ENCODE data around the gene MTSS2.

GRCh38 chr16:70684146-70685060, 1.4 kb downstream of the MTSS2 start:
- TF ChIP-seq GLIS3 (CRISPR knock-in tag; IDR thresholded peaks at IDR 0.05) (no peak), ZFP3 (CRISPR knock-in tag; IDR thresholded peaks at IDR 0.05) (no peak), ESRRG (CRISPR knock-in tag; IDR thresholded peaks at IDR 0.05) (no peak), CREB5 (CRISPR knock-in tag; IDR thresholded peaks at IDR 0.05; ENCODE audit: low read depth) (no peak), TSHZ2 (CRISPR knock-in tag; IDR thresholded peaks at IDR 0.05) (no peak), ZNF8 (CRISPR knock-in tag; IDR thresholded peaks at IDR 0.05) (no peak)
- TF ChIP-seq, protein P1, sequence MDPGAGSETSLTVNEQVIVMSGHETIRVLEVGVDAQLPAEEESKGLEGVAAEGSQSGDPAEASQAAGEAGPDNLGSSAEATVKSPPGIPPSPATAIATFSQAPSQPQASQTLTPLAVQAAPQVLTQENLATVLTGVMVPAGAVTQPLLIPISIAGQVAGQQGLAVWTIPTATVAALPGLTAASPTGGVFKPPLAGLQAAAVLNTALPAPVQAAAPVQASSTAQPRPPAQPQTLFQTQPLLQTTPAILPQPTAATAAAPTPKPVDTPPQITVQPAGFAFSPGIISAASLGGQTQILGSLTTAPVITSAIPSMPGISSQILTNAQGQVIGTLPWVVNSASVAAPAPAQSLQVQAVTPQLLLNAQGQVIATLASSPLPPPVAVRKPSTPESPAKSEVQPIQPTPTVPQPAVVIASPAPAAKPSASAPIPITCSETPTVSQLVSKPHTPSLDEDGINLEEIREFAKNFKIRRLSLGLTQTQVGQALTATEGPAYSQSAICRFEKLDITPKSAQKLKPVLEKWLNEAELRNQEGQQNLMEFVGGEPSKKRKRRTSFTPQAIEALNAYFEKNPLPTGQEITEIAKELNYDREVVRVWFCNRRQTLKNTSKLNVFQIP (CRISPR knock-in tag; IDR thresholded peaks at IDR 0.05; ENCODE audit: borderline replicate concordance, low read depth): no peak
- TF ChIP-seq, protein P2, sequence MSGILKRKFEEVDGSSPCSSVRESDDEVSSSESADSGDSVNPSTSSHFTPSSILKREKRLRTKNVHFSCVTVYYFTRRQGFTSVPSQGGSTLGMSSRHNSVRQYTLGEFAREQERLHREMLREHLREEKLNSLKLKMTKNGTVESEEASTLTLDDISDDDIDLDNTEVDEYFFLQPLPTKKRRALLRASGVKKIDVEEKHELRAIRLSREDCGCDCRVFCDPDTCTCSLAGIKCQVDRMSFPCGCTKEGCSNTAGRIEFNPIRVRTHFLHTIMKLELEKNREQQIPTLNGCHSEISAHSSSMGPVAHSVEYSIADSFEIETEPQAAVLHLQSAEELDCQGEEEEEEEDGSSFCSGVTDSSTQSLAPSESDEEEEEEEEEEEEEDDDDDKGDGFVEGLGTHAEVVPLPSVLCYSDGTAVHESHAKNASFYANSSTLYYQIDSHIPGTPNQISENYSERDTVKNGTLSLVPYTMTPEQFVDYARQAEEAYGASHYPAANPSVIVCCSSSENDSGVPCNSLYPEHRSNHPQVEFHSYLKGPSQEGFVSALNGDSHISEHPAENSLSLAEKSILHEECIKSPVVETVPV (CRISPR knock-in tag; IDR thresholded peaks at IDR 0.05): no peak

Data from SK-N-SH treated with all-trans-retinoic acid at 6 μM for 48 hours (cell line).